Measurements from ENCODE around the gene NPAP1. TPM values are rescaled to one million over a fixed set of nuclear protein-coding genes. Genes with fewer than 3 reads are reported as not detected.

NPAP1 gene
- total RNA-seq, 1 experiment from 2014 or later = 0.07 TPM

DNA sequence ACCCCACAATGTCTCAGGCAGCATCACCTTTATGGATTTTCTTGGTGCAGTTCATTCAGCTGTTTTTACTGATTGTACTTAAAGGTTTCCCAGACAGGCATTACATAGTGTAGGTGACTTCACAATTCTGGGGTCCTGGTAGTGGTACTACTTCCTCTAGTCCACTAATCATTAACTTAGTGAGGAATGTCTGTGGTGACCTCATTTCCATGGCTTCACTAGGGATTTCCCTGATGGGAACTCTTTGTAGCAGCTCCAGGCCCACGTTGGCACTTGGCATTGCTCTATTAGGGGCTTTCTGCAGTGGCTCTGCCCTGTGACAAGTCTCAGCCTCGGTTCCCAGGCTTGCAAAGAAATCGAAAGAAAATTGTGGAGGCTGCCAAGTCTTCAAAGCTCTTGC, 48.1 kb upstream of the NPAP1 start:
- no peak overlapping the region for H3T11ph ChIP-seq (ENCODE audit: low read length)
- no peak overlapping the region for H2BK15ac ChIP-seq (ENCODE audit: low read depth, low read length)
- no peaks in the 10 kb centered on the region for H3K23me2 ChIP-seq (ENCODE audit: insufficient read length, low read depth, low read length, poor library complexity, severe bottlenecking)
- H3K4me1 ChIP-seq (ENCODE audit: insufficient read depth, low read length) = no peaks in the 10 kb centered on the region
- H2BK120ac ChIP-seq (ENCODE audit: low read depth, low read length, poor library complexity, severe bottlenecking) = no peak overlapping the region
- Mint-ChIP-seq H3K27me3 (ENCODE audit: low read depth) (no peaks in the 10 kb centered on the region), H3K27ac (no peak overlapping the region), H3K36me3 (ENCODE audit: insufficient read depth in 1 of 3, low read depth in 3 of 3) (peaks cover 0 to 18% (median 8%) of the 10 kb centered on the region in 3 experiments), H3K4me3 (no peak overlapping the region), H3K9me3 (peaks cover 59 to 65% of the 10 kb centered on the region in 2 experiments), H3K4me1 (peaks cover 0 to 4% of the 10 kb centered on the region in 2 experiments; a peak in 2 of 4 replicates)
- no peak overlapping the region for H2AK5ac ChIP-seq (ENCODE audit: insufficient read length, low read length)
- no peak overlapping the region for H3K14ac ChIP-seq (ENCODE audit: insufficient read depth, low read length)
- no peak overlapping the region for H3K4ac ChIP-seq (ENCODE audit: low read depth, low read length)
- H3K56ac ChIP-seq (ENCODE audit: insufficient read length, low read depth, low read length) = no peak overlapping the region
- no peak overlapping the region for H3K23ac ChIP-seq (ENCODE audit: insufficient read length, low read depth, low read length)
- no peak overlapping the region for H3K9ac ChIP-seq (ENCODE audit: extremely low read depth, insufficient read length, low read length)
- H2BK12ac ChIP-seq (ENCODE audit: insufficient read length, low read depth, low read length) = no peak overlapping the region
- H2BK20ac ChIP-seq (ENCODE audit: low read depth, low read length, poor library complexity, severe bottlenecking) = no peak overlapping the region
- no peak overlapping the region for H2BK5ac ChIP-seq (ENCODE audit: insufficient read length, low read length)
- H4K91ac ChIP-seq (ENCODE audit: insufficient read length, low read depth, low read length) = no peak overlapping the region
- WGBS (ENCODE audit: extremely low coverage, insufficient read length, low lambda C conversion rate) = no CpG with 5 or more reads among the region's 3 CpGs
- no peak overlapping the region for H4K5ac ChIP-seq (ENCODE audit: insufficient read length, low read depth, low read length)
- H3K4me2 ChIP-seq (ENCODE audit: insufficient read depth, insufficient read length, low read length) = no peak overlapping the region
- TF ChIP-seq, protein P1, sequence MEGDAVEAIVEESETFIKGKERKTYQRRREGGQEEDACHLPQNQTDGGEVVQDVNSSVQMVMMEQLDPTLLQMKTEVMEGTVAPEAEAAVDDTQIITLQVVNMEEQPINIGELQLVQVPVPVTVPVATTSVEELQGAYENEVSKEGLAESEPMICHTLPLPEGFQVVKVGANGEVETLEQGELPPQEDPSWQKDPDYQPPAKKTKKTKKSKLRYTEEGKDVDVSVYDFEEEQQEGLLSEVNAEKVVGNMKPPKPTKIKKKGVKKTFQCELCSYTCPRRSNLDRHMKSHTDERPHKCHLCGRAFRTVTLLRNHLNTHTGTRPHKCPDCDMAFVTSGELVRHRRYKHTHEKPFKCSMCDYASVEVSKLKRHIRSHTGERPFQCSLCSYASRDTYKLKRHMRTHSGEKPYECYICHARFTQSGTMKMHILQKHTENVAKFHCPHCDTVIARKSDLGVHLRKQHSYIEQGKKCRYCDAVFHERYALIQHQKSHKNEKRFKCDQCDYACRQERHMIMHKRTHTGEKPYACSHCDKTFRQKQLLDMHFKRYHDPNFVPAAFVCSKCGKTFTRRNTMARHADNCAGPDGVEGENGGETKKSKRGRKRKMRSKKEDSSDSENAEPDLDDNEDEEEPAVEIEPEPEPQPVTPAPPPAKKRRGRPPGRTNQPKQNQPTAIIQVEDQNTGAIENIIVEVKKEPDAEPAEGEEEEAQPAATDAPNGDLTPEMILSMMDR (conservative IDR thresholded peaks at IDR 0.05) = no peak
- no peaks in the 10 kb centered on the region for H3K27me3 ChIP-seq (ENCODE audit: insufficient read depth, low read length)
- no peak overlapping the region for H3K27ac ChIP-seq (ENCODE audit: insufficient read length, low read depth, low read length)
- H3K18ac ChIP-seq (ENCODE audit: insufficient read length, low read depth, low read length) = no peak overlapping the region
- H3K79me1 ChIP-seq (ENCODE audit: insufficient read depth, low read depth, low read length, poor library complexity, severe bottlenecking) = no peaks in the 10 kb centered on the region
- H4K20me1 ChIP-seq (ENCODE audit: control insufficient read depth, insufficient read depth, insufficient read length) = no peaks in the 10 kb centered on the region
- peaks cover 46% of the 10 kb centered on the region for H3K9me3 ChIP-seq (ENCODE audit: control insufficient read depth, low read depth, low read length)
- DNase-seq = no peak
- no peak overlapping the region for H2AFZ ChIP-seq (ENCODE audit: low read length)
- no peak overlapping the region for H4K8ac ChIP-seq (replicated peaks; ENCODE audit: insufficient read length, low read depth, low read length)
- no peaks in the 10 kb centered on the region for H3K79me2 ChIP-seq (ENCODE audit: insufficient read depth, low read length)
